NCI-H1694 (cell line): ENCODE measurements around the gene SSBP2.

Experiments
- DNase-seq: peaks from one replicate; lab custom pipeline; 2025; lab: John Stamatoyannopoulos, UW

SSBP2 gene

DNA sequence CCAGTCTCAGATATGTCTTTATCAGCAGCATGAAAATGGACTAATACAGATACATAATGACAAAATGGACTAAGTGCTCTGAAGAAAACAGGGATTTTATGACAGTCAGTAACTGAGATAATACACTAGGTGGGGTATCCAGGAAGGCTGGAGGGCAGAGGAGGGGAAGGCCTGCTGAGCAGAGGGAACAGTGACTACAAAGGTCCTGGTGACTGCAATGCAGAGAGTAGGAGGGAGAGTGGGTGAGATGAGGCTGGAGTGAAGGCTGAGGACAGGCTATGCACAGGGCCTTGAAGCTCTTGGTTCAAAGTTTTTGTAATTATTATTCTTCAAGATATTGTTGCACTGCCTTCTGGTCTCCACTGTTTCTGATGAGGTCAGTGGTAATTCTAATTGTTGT lies 361.9 kb downstream of the SSBP2 start:
- DNase-seq: no peak

DNA sequence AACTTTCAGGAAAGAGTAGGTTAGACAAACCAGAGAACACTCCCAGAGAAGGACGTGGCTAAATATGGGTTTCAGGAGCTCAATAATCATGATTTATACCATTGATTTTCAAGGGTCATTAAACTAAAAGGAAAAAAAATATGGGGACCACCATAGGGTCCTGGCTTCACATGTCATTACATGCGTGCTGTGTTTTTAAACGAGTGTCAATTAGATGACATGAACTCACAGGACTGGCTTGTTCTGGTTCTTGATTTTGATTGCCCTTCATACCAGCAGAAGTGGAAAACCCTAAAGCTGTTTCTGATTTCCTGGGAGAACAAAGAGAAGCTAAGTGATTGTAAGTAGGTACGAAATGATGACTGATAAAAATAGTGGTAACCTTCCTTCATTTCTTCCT lies 362.7 kb downstream of the SSBP2 start:
- DNase-seq: no peak

GRCh38 chr5:81383867-81384266 lies 367.0 kb downstream of the SSBP2 start:
- DNase-seq: no peak

- DNase-seq: no peak
Measured at GRCh38 chr5:81371354-81371876, 379.5 kb downstream of the SSBP2 start.

DNA sequence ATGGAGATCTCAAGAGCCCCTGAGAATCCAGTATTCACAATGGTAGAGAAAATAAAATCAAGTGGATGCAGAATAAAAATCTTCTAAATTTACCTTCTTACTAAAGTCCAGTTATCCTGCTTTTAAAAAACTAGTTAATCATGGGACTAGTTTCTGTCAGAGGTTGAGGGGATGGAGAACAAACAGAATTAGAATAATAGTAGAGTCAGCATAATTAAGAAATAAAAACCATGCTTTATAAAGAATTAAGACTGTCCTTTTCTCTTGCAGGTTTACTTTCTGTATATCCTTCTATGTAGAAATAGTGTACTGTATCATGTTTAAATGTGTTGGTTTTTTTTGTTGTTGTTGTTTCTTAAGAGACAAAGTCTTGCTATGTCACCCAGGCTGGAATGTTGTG lies 380.0 kb downstream of the SSBP2 start:
- DNase-seq: no peak

DNA sequence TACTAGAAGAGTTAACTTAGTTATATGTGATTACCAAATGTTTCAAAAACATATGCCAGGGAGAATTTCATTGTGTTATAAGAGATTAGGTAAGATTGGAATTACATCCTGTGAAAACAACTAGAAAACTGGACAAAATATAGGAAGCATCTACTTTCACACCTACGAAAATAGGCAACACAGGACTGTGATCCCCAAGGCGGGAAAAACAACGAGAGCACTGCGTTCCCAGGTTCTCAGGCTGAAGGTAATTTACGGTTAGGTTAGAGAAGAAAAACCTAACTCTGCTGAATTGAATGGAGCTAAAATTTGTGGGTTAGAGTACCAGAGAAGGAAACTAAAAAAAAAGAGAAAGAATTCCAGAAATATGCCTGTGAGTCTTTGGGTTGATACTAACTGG lies 385.4 kb downstream of the SSBP2 start:
- no peak for DNase-seq

- DNase-seq: no peak
Measured at GRCh38 chr5:81363093-81363871, 387.6 kb downstream of the SSBP2 start.
